Activated CD4-positive, alpha-beta T cell treated with anti-CD3 and anti-CD28 coated beads, Interleukin-2, Interleukin-6, amounts not matched to agents 100 ng/mL and 50 ng/mL, durations not matched to agents 16 hours and 8 hours (primary cell): ENCODE data around the gene NKIRAS1.
"Not testable (repeated sequence)": the region's sequence is repeated elsewhere in the genome, so short reads cannot be mapped to it uniquely, and the experiment has no call there.

Source experiments
- DNase-seq: peaks from one replicate; pipeline ENCODE4 v3.0.0-alpha.2; 2020

Gene NKIRAS1

DNA sequence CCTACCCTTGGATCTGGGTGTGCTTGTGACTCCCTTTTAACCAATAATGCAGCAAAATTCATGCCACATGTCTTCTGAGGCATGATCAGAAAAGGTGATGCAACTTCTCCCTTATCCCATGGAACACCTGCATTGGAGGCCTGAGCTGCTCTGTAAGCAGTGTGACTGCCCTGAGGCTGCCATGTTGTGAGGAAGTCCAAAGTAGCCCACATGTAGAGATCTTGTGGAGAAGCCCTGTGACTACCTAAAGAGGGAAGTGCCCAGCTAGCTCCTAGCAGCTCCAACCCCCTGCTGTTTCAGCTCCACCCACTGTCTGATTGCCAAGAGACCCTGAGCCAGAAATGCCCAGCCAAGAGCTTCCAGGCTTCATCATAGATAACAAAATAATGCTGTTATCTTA lies 21.9 kb upstream of the NKIRAS1 start:
- no peak for DNase-seq

DNA sequence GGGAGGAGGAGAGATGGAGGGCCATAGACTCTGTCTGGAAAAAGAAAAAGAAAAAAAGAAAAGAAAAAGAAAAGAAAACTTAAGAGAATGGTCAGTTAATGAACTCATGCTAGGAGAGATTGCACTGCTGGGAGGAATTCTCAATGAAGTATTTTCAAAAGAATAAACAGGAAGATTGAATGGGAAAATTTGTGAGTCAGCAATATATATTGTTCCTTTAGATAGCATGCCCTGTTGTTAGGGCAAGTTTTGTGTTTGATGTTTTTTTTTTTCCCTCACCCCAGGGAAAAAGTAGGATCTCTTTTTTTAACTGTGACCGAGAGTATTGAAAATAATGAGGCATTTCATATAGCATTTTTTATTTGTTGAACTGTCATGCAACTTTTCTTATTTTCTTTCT lies 20.5 kb upstream of the NKIRAS1 start:
- DNase-seq, result no peak

DNA sequence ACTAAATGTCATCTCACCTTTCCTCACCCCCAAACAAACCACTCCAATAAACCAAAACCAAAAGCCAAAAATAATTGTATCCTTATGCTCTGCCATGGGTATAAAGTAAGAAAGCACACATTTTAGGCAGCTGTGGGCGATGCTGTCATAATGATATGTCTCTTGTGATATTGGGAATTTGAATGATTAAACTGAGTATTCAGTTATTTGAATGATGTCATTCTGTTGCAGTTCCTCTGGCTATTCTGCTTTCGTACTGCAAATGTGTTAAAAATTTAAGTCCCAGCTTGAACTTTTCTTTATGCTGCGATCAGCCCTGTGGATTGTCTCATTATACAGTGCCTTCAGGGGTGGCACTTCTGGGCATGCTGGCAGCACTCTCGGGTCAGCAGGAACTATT lies 17.5 kb upstream of the NKIRAS1 start:
- DNase-seq, result no peak

DNA sequence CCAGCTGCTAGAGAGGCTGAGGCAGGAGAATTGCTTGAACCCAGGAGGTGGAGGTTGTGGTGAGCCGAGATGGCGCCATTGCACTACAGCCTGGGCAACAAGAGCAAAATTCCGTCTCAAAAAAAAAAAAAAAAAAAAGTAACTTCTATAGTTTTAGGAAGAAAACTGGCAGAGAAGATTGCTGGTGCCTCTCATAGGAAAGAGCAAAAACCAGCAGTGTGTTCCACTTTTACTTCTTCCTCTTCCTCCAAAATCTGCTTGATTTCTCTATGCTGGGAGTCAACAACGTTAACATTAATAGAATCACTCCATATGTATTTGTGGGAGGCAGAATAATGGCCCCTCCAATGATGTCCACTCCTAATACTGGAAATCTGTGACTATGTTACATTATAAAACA lies 15.8 kb upstream of the NKIRAS1 start:
- DNase-seq, result no peak

DNA sequence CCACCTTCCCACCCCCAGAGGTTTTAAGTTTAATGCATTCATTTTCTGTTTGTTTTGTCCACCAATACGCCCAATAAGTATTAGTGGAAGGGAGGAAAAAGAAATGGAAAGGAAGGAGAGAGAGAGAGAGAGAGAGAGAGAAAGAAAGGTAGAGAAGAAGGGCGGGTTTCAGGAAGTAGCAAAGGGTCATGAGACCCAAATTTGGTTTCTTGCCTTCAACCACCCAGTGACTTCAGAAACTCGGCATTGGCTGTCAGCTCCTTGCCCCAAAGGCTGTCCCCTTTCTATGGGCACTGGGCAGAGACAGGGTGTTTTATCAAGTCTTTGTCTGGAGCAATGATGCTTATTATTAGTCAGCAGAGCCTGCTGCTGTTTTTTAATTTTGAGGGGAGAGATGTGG lies 14.8 kb upstream of the NKIRAS1 start:
- no peak for DNase-seq

DNA sequence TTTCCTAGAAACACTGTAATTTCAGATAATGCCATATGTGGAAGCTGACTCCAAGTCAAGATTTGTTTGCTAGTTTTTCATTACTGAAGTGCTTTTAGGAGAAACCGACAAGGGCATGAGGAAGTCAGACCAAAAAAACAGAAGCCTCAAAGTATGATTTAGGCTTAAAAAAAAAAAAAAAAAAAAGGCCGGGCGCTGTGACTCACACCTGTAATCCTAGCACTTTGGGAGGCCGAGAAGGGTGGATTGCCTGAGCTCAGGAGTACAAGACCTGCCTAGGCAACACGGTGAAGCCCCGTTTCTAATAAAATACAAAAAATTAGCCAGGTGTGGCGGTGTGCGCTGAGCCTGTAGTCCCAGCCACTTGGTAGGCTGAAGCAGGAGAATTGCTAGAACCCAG lies 11.7 kb upstream of the NKIRAS1 start:
- no peak for DNase-seq

DNA sequence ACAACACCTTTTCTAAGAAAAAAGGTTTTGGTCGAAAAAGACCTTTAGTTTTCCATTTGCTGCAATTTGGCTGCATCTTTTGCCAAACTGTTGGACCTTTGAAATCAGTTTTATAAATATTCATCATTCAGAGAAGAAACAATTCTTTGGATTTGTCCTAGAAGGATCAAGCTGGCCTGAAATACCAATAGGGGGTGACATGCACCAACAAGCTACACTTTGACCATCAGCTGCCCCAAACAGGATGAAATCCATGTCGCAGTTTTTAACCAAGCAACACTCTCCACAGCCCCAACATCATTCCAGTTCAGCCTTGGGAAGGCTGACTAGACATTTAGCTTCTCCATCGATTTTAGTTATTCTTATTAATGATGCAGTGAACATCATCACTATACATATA lies 9.9 kb upstream of the NKIRAS1 start:
- no peak for DNase-seq

DNA sequence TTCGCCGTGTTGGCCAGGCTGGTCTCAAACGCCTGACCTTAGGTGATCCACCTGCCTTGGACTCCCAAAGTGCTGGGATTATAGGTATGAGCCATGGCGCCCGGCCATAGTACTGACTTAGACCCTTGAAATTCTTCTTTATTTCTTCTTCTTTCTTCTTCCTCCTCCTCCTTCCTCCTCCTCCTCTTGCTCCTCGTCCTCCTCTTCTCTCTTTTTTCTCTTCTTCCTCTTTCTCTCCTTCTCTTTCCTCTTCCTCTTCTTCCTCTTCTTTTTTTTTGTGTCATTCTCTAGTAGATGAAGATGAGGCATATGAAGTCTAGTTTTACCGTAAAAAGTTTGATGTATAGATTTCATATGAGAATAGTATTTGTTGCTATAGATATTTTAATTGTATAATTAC lies 9.5 kb upstream of the NKIRAS1 start:
- no peak for DNase-seq

DNA sequence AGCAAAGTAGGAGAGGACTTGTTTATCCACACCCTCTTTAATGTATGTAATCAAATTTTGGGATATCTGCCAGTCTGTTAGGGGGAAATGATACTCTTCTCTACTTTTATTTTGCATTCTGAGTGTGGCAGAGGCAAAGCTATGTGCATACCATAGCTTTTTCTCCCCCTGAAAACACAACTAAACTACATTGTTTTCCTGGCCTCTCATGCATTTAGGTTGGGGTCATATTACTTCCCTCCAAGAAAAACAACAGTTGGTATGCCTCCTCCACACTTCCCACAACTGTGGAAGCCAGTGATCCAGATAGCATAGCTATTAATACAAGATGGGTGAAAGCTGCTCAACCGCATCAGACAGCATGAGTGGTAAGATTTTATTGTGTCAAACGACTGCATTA lies 7.0 kb upstream of the NKIRAS1 start:
- DNase-seq, result no peak

DNA sequence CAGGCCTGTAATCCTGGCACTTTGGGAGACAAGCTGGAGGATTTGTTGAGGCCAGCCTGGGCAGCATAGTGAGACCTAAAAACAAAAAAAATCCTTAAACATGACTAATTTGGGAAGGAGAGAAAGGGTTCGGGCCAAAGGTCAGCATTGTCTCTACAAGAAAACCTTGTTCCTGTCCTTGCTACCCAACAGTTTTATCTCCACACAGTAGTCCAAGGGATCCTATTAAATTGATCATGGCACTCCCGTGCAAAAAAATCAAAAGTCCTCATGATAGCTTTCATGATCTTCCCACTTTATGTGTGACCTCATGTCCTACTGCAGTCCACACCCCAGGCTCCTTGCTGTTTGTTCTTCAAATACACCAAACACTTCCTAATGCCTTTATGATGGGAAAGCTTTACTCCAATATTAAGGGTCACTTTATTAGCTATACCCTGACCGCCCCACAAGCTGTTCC lies 4.3 kb upstream of the NKIRAS1 start:
- no peak for DNase-seq

DNA sequence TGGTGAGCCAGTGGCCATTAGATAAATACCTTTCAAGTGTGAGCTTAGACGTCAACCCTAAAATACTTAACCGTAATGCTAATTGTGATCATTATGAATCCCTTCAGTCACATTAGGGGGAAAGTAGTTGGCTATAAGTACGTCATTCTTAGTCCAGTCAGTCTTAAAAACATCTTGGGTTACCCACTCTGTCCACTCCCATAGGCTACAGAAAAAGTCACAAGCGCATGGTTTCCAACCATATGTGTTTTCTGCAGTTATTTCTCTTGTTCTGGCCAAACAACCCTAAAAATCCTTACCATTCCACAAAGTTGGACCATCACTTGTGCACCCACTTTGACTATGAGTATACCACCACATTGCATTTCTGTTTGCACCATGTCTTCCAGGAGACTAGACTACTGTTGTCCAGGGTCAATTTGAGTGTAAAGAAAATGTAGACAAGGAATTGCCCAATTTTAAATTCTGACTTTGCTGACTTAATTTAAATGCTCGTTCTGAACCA lies 3.4 kb upstream of the NKIRAS1 start:
- DNase-seq, result no peak

DNA sequence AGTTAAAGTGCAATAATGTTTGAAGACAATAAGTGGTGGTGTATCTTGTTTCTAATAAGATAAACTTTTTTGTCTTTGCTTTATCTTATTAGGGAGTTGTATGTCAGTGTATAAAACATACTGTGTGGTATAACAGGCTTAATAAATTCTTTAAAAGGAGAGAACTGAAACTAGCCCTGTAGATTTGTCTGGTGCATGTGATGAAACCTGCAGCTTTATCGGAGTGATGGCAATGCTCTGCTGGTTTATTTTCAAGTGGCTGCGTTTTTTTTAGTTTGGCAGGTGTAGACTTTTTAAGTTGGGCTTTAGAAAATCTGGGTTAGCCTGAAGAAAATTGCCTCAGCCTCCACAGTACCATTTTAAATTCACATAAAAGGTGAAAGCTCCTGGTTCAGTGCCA lies 2.8 kb upstream of the NKIRAS1 start:
- no peak for DNase-seq

DNA sequence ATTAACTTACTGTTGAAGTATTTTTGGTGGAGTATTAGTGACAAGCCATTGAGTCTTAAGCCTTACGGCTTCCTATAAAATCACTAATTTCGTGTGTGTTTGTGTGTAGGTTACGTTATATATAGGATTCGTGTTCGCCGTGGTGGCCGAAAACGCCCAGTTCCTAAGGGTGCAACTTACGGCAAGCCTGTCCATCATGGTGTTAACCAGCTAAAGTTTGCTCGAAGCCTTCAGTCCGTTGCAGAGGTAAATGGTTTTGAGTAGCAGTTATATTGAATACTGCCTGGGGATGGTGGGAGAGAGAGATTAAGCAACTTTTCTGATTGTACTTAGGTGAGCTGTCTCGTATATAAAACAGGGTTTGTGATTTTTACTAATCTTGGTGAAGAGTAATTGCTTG lies 1.5 kb upstream of the NKIRAS1 start:
- DNase-seq, result not testable (repeated sequence)

DNA sequence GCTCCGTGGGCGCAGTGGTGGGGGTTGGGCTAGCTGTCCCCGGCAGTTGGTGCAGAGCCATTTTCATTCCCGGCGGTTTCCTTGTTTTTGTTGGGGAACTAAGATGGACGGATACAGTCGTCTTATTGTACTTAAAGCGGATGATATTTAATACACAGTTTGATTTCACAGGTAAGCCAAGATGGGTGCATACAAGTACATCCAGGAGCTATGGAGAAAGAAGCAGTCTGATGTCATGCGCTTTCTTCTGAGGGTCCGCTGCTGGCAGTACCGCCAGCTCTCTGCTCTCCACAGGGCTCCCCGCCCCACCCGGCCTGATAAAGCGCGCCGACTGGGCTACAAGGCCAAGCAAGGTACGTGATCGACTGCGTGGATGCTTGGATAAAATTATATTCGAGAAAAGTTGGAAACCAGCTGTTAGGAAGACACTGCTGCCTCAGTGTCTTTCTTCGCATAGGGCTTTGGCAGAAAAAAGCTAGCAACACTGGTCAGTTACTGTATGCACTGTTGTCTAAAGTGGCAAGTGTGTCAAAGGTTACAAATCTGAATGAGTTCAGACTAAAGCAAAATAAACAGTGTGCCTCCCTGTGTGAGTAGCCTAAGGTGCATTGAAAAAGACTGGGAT lies 1.0 kb upstream of the NKIRAS1 start:
- not testable (repeated sequence) for DNase-seq

DNA sequence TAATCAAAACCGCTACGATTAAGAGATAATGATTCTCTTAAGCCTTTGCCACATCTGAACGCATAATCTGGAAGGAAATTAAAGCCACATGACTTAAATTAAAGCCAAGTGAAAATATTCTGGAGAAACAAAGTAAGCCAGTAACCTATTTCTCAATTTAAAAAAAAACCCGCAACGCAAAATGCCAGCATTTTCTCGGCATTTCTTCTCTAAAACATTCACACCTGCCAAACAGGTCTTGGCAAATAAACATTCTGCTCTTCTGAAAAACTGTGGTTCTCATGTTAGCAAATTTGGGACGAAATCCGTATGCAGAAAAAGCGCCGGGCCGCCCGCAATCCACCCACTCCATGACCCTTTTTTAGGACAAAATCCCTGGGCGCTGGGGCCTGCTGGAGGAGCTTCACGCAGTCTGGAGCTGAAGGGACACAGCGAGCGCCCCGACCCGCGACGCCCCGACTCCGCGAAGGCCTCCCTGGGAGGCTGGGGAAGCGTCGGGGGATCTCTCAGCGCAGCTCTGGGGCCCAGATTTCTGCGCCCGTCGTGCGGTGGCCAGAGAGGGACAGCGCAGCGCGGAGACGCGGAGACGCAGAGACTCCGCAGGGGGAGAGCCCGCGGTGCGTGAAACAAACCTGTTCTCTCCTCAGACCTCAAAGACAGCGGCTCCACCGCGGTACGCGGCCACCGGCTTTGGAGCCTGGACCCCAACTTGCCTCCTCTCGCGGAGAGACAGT lies 471 bp downstream of the NKIRAS1 start:
- DNase-seq, result no peak

DNA sequence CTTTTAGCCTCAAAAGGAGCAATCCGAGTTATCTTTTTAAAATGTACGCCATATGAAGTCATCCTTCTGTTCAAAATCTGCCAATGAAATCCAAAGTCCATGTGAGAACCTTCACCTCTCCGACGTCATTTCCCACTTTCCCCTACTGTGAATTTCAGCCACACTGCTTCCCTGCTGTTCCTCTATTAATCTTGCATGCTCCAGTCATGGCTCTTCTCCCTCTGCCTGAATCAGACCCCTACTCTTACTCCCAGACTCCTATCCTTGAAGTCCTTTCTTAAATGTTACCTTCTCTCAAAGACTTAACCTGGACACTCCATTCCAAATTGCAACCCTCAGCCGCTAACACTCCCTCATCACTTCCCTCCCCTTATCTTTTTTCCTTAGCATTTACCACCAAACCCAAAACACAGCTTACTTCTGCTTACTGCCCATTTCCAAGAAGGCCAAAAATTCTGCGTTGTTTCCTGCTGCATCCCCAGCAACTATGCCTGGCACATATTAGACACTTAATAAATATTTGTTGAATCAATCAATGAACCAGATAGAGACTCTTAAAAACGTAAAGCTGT lies 1.2 kb downstream of the NKIRAS1 start:
- no peak for DNase-seq

DNA sequence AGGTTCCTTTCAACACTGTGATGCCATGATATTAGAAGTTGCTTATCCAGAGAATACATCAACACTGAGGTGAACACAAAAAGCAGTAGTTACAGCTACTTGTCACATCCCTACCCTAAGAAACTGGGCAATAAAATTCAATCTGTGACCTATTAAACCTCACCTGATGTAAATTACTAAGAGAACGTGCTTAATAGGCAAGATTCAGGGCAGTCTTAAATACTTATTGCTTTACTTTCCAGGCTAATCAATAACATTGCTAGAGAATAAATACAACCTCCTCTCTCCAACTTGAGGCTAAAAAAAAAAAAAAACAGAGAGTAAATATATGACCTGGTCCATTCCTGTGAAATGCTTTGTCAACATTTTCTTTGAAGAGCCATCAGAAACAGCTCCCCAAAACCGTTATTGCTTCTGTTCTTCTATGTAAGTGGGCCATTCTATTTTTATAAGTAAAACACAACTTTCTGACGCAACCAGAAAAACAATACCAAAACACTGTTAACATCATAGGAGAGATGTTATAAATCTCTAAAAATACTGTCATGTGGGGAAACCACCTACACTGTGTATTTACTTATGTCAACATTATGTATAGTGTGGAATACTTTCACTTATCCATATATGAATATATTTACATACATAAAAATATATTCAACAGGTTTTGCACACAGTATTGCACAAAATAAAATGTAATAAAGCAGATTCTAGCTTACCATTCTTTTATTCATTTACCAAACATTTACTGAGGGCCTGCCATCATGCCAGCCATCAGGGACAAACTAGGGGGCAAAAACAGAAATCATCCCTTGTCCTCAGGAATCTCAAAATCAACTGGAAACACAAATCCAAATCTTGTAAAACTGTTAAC lies 2.7 kb downstream of the NKIRAS1 start:
- DNase-seq, result no peak

DNA sequence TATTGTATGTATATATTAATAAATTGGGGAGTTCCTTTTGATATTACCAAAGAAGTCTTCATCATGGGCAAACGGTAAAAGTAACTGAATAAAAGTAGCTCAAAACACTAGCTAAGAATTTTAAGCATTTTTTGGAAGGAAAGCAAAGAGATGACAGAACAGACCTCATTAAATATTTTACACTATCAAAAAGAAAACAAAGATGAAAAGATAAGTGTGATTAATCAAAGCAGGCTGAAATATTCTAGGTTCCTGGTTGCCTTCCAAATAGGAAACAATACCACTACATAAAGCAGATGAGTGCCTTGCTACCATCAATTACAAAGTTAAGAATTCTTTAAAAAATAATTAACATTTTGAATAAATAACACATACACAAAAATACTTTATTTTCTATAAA lies 3.6 kb downstream of the NKIRAS1 start:
- no peak for DNase-seq

DNA sequence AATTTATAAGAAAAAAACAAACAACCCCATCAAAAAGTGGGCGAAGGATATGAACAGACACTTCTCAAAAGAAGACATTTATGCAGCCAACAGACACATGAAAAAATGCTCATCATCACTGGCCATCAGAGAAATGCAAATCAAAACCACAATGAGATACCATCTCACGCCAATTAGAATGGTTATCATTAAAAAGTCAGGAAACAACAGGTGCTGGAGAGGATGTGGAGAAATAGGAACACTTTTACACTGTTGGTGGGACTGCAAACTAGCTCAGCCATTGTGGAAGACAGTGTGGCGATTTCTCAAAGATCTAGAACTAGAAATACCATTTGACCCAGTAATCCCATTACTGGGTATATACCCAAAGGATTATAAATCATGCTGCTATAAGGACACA lies 4.5 kb downstream of the NKIRAS1 start:
- not testable (repeated sequence) for DNase-seq

DNA sequence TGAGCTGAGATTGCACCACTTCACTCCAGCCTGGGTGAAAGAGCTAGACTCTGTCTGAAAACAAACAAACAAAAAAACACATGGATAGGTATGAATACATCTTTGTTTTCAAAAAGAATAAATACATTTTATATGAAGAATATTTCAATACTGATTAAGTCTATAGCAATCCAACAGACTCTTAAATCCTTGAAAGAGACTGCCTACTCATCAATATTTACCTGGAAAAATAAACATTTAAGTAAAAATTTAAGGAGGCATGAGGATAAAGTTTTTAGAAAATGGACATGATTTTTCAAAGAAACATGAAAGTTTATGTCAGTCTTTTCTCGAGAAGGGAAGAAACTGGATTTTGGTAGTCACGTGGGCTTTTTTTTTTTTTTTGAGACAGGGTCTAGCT lies 5.4 kb downstream of the NKIRAS1 start:
- no peak for DNase-seq

DNA sequence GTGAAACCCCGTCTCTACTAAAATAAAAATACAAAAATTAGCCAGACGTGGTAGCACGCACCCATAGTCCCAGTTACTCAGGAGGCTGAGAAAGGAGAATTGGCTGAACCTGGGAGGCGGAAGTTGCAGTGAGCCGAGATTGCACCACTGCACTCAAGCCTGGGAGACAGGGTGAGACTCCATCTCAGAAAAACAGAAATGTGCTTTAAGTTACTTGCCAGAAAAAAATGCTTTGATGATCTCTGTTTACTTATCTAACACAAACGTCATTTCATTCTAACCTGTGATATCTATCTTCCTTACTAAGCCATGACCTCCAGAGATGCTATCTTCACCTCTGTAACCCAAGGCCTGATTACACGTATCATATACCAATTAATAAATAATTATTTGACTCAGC lies 7.4 kb downstream of the NKIRAS1 start:
- DNase-seq, result no peak

DNA sequence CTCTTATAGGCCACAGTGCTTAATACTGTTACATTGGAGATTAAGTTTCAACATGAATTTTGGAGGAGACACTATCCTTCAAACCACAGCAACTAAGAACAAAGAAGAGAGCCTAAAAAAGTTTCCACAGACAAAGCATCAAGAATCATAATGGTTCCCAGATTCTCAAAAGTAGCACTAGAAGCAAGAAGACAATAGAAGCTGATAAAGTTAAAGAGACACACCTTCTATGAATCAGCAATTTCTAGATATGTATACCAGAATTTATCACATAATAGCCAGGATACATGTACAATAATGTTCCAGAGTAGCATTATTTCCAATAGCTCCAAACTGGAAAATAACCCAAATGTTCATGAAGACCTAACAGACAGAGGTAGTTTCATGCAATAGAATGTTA lies 12.2 kb downstream of the NKIRAS1 start:
- no peak for DNase-seq

DNA sequence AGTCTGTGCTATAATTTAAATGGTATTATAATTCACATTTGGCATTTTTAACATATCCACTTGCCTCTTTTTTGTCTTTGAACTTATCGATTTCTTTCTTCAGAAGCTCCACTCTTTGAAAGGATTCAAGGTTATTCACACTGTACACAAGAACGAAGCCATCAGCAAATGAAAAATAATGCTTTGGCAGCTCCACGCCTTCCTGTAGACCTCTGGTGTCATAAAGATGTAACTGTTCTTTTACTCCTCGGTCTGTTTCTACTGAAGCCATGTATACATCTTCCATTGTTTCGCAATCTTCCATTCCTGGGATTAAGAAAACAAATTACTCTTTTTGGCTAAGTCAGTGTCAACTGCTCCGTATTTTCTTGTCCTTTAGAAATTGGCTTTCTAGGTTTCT lies 16.0 kb downstream of the NKIRAS1 start:
- no peak for DNase-seq
